GM12872 (cell line): ENCODE measurements around the gene MPP2.

Experiments used
- TF ChIP-seq, protein P1 (sequence below): IDR thresholded peaks from 3 replicates; pipeline ENCODE4 v1.5.1; 2011; ENCODE audit warnings: low read depth, mild to moderate bottlenecking, low read length, moderate library complexity; ENCODE audit not compliant: insufficient read depth

MPP2 gene

DNA sequence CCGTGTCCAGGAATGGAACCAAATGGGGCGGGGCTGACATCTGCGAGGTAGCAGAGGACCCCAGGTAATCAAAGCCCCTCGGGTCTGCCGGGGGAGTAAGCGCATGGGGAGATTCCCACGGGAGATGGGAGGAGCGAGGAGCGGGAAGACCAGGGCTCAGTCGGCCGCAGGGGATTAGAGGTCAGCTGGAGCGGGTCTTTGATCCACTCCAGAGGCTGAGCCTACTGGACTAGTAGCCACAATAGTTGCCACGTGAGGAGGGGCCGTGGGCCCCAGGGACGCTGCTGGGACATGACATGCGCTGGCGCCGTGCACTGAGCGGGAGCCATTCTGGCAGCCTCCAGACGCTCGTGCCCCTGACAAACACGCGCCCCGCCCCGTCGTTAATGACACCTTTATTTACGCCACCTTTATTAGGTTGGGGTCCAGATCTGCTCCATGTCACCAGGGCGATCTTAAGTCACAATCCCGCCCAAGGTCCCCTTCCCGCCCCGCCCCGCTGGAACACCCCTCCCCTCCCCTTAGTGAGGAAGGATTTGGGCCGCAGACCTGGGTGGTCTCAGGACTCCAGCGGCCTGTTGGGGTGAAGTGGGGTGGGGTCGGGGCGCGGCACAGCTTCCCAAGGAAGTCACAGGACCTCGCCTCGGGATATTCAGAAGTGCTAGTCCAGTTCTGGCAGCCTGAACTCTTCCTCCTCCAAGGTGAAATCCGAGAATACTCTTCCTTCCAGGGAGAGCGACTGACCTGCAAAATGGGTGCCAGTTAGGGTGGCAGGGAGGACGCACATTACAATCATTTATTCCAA, 19.9 kb upstream of the MPP2 start:
- TF ChIP-seq, protein P1, sequence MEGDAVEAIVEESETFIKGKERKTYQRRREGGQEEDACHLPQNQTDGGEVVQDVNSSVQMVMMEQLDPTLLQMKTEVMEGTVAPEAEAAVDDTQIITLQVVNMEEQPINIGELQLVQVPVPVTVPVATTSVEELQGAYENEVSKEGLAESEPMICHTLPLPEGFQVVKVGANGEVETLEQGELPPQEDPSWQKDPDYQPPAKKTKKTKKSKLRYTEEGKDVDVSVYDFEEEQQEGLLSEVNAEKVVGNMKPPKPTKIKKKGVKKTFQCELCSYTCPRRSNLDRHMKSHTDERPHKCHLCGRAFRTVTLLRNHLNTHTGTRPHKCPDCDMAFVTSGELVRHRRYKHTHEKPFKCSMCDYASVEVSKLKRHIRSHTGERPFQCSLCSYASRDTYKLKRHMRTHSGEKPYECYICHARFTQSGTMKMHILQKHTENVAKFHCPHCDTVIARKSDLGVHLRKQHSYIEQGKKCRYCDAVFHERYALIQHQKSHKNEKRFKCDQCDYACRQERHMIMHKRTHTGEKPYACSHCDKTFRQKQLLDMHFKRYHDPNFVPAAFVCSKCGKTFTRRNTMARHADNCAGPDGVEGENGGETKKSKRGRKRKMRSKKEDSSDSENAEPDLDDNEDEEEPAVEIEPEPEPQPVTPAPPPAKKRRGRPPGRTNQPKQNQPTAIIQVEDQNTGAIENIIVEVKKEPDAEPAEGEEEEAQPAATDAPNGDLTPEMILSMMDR = no peak

DNA sequence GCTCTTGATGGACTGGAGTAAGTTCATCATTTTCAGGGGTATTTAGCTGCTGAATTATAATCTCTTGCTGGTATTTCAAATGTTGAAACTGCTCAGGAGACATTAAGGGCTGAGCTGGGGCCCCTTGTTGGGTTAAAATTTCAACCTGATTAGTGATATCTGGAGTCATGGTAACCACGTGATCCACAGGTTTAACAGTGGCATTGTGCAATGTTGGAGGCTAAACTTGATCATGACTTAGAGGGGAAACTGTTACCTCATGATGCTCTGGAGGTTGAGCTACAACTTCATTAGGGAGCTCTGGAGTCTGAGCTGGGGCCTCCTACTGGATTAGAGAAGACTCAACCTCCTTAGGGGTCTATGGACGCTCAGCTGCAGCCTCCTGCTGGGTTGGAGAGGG, 17.2 kb upstream of the MPP2 start:
- TF ChIP-seq, protein P1 = no peak

DNA sequence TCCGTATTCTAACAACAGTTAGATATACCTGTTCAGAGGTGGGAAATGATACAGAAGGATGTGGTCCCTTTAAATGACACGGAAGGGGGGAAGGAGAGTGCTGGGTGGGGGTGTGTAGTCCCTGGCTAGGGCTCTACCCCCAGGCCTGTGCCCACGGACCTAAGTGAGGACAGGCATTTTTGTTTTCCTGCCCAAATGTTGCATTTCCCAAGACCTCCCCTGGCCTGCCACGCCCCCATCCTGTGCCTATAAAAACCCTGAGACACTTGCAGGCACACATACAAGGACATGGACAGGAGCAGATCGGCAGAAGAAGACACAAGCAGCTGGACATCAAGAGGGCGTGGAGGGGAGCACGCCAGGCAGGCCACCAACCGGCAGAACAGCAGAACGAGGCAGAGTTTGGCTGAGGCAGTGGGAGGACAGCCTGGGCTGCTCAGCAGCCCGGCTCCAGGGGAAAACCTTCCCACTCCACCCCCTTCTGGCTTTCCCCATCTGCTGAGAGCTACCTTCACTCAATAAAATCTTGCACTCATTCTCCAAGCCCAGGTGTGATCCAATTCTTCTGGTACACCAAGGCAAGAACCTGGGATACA, 13.3 kb upstream of the MPP2 start:
- TF ChIP-seq, protein P1 = no peak

DNA sequence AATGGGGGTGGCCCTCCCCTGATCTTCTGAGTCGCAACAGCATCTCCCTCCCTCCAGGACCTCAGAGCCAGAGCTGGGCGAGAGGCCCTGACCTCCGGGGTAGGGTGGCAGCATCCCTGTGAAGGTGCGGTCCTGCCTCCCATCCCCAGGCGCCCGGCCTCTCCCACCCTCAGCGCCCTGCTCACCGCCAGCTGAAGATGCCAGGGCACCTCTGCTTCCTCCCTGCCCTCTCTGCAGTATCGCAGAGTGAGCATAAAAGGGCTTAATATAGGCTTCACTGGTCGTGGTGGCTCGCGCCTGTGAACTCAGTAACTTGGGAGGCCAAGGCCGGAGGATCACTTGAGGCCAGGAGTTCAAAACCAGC, 10.7 kb upstream of the MPP2 start:
- TF ChIP-seq, protein P1 = no peak

DNA sequence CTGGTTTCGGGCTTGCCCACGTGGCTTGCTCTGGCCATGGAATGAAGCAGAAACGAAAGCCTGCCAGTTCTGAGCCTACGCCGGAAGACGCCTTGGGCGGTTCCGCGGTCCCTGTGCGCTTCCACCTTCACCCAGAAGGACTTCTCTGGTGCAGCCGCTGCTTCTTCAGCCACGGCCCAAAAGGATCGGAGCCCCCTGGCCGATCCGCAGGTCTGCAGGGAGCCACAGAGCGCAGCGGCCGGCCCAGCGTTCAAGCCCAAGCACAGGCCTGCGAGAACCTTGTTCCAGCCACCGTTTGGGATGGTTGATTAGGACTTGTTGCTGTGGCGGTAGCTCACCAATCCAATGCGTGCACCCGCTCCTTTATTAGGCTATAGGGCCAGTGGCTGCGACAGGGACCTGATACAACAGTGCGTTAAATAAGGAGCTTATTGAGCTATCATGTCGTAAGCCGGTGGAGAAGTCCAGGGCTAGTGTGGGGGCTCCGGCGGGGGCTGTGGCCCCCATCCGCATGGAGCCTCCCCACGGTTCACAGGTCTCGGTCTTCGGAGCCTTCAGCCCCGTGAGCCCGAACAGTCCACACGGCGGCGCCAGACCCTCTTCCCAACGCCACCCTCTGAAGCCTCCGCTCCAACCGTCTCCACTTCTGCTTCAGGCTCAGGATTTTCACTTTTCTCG, 10.2 kb upstream of the MPP2 start:
- TF ChIP-seq, protein P1 = peak; percentile 83

DNA sequence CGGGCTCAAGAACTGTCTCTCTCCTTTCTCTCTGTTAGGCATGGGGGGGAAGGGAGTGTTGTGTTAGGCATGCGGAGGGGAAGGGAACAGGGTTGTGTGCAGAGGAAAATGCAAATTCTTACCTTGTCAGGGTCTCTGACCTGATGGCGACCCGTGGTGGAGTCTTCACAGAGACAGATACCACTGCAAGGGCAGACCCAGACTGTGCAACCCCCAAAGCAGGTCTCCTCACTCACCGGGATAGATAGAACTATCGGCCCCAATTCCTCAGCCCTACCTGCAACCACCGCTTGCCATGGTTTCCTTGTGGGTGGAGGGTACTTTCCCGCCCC, 9.6 kb upstream of the MPP2 start:
- TF ChIP-seq, protein P1 = no peak

DNA sequence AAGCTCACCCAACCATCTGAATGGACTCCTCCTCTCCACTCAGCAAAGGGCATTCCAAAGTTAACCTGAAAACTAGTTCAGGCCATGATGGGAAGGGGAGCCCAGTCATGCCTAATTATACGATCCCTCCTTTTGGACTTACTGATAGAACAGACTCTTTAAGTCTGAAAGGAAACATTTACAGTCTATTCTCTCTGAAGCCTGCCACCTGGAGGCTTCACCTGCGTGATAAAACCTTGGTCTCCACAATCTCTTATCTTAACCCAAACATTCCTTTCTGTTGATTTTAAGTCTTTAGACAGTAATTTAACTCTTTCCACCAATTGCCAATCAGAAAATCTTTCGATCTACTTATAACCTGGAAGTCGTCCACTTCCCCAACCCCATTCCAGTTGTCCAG, 9.0 kb upstream of the MPP2 start:
- TF ChIP-seq, protein P1 = no peak
